H1 (cell line): ENCODE data around the gene ODAD3. TPM values are rescaled to one million over a fixed set of nuclear protein-coding genes. Genes with fewer than 3 reads are reported as not detected.
A peak's percentile ranks its signal among the peaks of the same experiment; 100 is the strongest.

ENCODE experiments used
- CTCF ChIA-PET: fragments of 300-600 bp; sonication (Branson Sonifier 250); formaldehyde crosslinking; loops from one replicate; lab custom pipeline; 2021; ENCODE audit not compliant: partially characterized antibody; lab: Charles Lee
- POLR2A ChIA-PET: fragments of 300-600 bp; sonication (Branson Sonifier 250); formaldehyde crosslinking; loops from one replicate; lab custom pipeline; 2021; ENCODE audit warnings: inconsistent platforms; ENCODE audit not compliant: partially characterized antibody; lab: Charles Lee
- DNase-seq, 2 experiments: peaks; one replicate each; pipeline versions ENCODE4 v3.0.0 to v3.0.0-alpha.2; 2010 to 2022; ENCODE audit warnings: low spot score in 2 of 2, low read depth in 1 of 2, mixed read lengths in 1 of 2
- FAIRE-seq: peaks from 2 replicates; lab custom pipeline; 2011; peaks lifted over from hg19 to GRCh38; lab: Jason Lieb, UNC
- H2AFZ ChIP-seq: 2 replicates; pipeline ENCODE4 v1.8.1; 2012; ENCODE audit warnings: low read length, inconsistent platforms
- H2AK5ac ChIP-seq: 2 replicates; pipeline ENCODE4 v1.6.1; 2013; ENCODE audit warnings: low read depth, low read length
- H2BK120ac ChIP-seq: replicated peaks from 2 replicates; pipeline ENCODE3; 2013; ENCODE audit warnings: low read depth, low read length, inconsistent platforms
- H2BK12ac ChIP-seq: 2 replicates; pipeline ENCODE4 v1.6.1; 2013; ENCODE audit warnings: low read depth, low read length
- H2BK15ac ChIP-seq: 2 replicates; pipeline ENCODE4 v1.6.1; 2013; ENCODE audit warnings: low read length
- H2BK20ac ChIP-seq: 2 replicates; pipeline ENCODE4 v1.6.1; 2013; ENCODE audit warnings: low read length
- H2BK5ac ChIP-seq: 2 replicates; pipeline ENCODE4 v1.6.1; 2013; ENCODE audit warnings: low read depth, low read length
- H3K14ac ChIP-seq: 2 replicates; pipeline ENCODE4 v1.6.1; 2013; ENCODE audit warnings: inconsistent platforms; ENCODE audit not compliant: insufficient read length
- H3K18ac ChIP-seq: 2 replicates; pipeline ENCODE4 v1.6.1; 2013; ENCODE audit warnings: low read length; ENCODE audit errors: extremely low read depth
- H3K23ac ChIP-seq: 2 replicates; pipeline ENCODE4 v1.6.1; 2013; ENCODE audit warnings: inconsistent platforms; ENCODE audit not compliant: insufficient read length
- H3K23me2 ChIP-seq: 2 replicates; pipeline ENCODE4 v1.6.1; 2013; ENCODE audit warnings: low read depth, low read length
- H3K27ac ChIP-seq: 2 replicates; pipeline ENCODE4 v1.6.1; 2011; ENCODE audit warnings: low read depth, low read length, inconsistent platforms
- H3K27me3 ChIP-seq, 4 experiments: replicated peaks in 1 of 4; 1 replicate in 1 of 4; 2 replicates in 3 of 4; pipeline versions ENCODE4 v1.6.1 to v1.8.1; 2011 to 2013; ENCODE audit warnings: low read length in 3 of 4, mild to moderate bottlenecking in 3 of 4, inconsistent platforms in 2 of 4, mixed read lengths in 2 of 4, moderate library complexity in 1 of 4; ENCODE audit not compliant: control insufficient read depth in 3 of 4, insufficient read depth in 3 of 4; ENCODE audit errors: extremely low read depth in 1 of 4
- H3K36me3 ChIP-seq, 4 experiments: 2 replicates each; pipeline versions ENCODE4 v1.6.1 to v1.8.1; 2011 to 2013; ENCODE audit warnings: mild to moderate bottlenecking in 4 of 4, low read length in 3 of 4, moderate library complexity in 2 of 4, control low read depth in 1 of 4, inconsistent platforms in 1 of 4; ENCODE audit not compliant: insufficient read depth in 4 of 4, control insufficient read depth in 2 of 4
- H3K4ac ChIP-seq: replicated peaks from 2 replicates; pipeline ENCODE3; 2013; ENCODE audit warnings: low read length, low read depth, mixed read lengths, inconsistent platforms; ENCODE audit not compliant: insufficient read length
- H3K4me1 ChIP-seq, 4 experiments: replicated peaks in 1 of 4; 1 replicate in 1 of 4; 2 replicates in 3 of 4; pipeline versions ENCODE4 v1.6.1 to v1.8.1; 2011 to 2013; ENCODE audit warnings: low read length in 3 of 4, inconsistent platforms in 2 of 4, mixed read lengths in 1 of 4; ENCODE audit not compliant: insufficient read depth in 4 of 4, control insufficient read depth in 3 of 4
- H3K4me2 ChIP-seq, 2 experiments: 2 replicates each; pipeline versions ENCODE4 v1.6.1 to v1.8.1; 2011 to 2013; ENCODE audit warnings: low read depth in 2 of 2, low read length in 2 of 2, control low read depth in 1 of 2, inconsistent platforms in 1 of 2, mild to moderate bottlenecking in 1 of 2; ENCODE audit not compliant: insufficient read depth in 1 of 2
- H3K4me3 ChIP-seq, 4 experiments: fragments of 200-600, 300-600 bp in 1 of 4; sonication (generic), shearing (Covaris generic), sonication (Bioruptor Twin) in 1 of 4; 2 replicates each; pipeline versions ENCODE4 v1.5.1 to v1.8.1; 2011 to 2016; ENCODE audit warnings: low read length in 4 of 4, low read depth in 3 of 4, control low read depth in 2 of 4, inconsistent platforms in 2 of 4, mild to moderate bottlenecking in 2 of 4, mixed read lengths in 1 of 4, moderate library complexity in 1 of 4; ENCODE audit not compliant: insufficient read depth in 2 of 4; ENCODE audit errors: extremely low read depth in 1 of 4
- H3K56ac ChIP-seq: replicated peaks from 2 replicates; pipeline ENCODE3; 2013; ENCODE audit warnings: low read depth, mild to moderate bottlenecking, mixed read lengths, low read length, inconsistent platforms; ENCODE audit not compliant: insufficient read length
- H3K79me1 ChIP-seq: 2 replicates; pipeline ENCODE4 v1.6.1; 2013; ENCODE audit warnings: low read depth, low read length, control low read depth
- H3K79me2 ChIP-seq, 2 experiments: 2 replicates each; pipeline versions ENCODE4 v1.6.1 to v1.8.1; 2012 to 2013; ENCODE audit warnings: low read length in 2 of 2, mild to moderate bottlenecking in 2 of 2, inconsistent platforms in 1 of 2; ENCODE audit not compliant: insufficient read depth in 2 of 2, control insufficient read depth in 1 of 2
- H3K9ac ChIP-seq, 4 experiments: replicated peaks in 1 of 4; 1 replicate in 1 of 4; 2 replicates in 3 of 4; pipeline versions ENCODE4 v1.6.1 to v1.8.1; 2011 to 2013; ENCODE audit warnings: low read depth in 3 of 4, low read length in 3 of 4, control low read depth in 2 of 4, mild to moderate bottlenecking in 2 of 4, moderate library complexity in 2 of 4, inconsistent platforms in 1 of 4; ENCODE audit errors: extremely low read depth in 1 of 4
- H3K9me3 ChIP-seq, 2 experiments: 2 replicates each; pipeline versions ENCODE4 v1.6.1 to v1.8.1; 2012 to 2013; ENCODE audit warnings: mild to moderate bottlenecking in 2 of 2, moderate library complexity in 2 of 2, control low read depth in 1 of 2, inconsistent platforms in 1 of 2, low read depth in 1 of 2, low read length in 1 of 2, mixed read lengths in 1 of 2; ENCODE audit not compliant: insufficient read depth in 2 of 2
- H4K20me1 ChIP-seq, 2 experiments: replicated peaks in 1 of 2; 2 replicates each; pipeline versions ENCODE3 to v1.8.1; 2011 to 2013; ENCODE audit warnings: inconsistent platforms in 2 of 2, low read length in 2 of 2, mild to moderate bottlenecking in 1 of 2; ENCODE audit not compliant: insufficient read depth in 2 of 2, control insufficient read depth in 1 of 2
- H4K5ac ChIP-seq: 2 replicates; pipeline ENCODE4 v1.6.1; 2013; ENCODE audit warnings: low read length, low read depth, mixed read lengths, inconsistent platforms; ENCODE audit not compliant: insufficient read length
- H4K8ac ChIP-seq: 2 replicates; pipeline ENCODE4 v1.8.0; 2013; ENCODE audit warnings: mild to moderate bottlenecking, moderate library complexity, low read length, inconsistent platforms; ENCODE audit not compliant: insufficient read depth; ENCODE audit errors: extremely low read depth
- H4K91ac ChIP-seq: replicated peaks from 2 replicates; pipeline ENCODE3; 2013; ENCODE audit warnings: low read length, mixed read lengths, inconsistent platforms; ENCODE audit not compliant: insufficient read length
- SAP30 ChIP-seq: fragments of 300-600 bp; sonication (generic); IDR thresholded peaks from 2 replicates; pipeline ENCODE4 v1.7.1; 2012; ENCODE audit warnings: low read length, moderate library complexity, mild to moderate bottlenecking, inconsistent platforms; ENCODE audit not compliant: insufficient read depth, insufficient replicate concordance
- USF2 ChIP-seq: IDR thresholded peaks from 2 replicates; pipeline ENCODE4 v1.6.1; 2011; ENCODE audit warnings: low read length, improper control_type of control experiment
- WGBS, 2 experiments: shearing (Covaris generic) in 1 of 2; methylation state at CpG; one replicate each; pipeline versions ENCODE4 v1.1.6 to v1.1.7; 2013 to 2015; ENCODE audit warnings: low lambda C conversion rate in 2 of 2, mixed read lengths in 2 of 2, inconsistent platforms in 1 of 2, low coverage in 1 of 2, missing lambda C conversion rate in 1 of 2; ENCODE audit not compliant: insufficient replicate concordance in 2 of 2, insufficient coverage in 1 of 2, insufficient read length in 1 of 2; ENCODE audit errors: extremely low coverage in 1 of 2, missing lambda C conversion rate in 1 of 2; 5-methylcytosine and 5-hydroxymethylcytosine counted together
- polyA plus RNA-seq, 7 experiments: library from polyadenylated mRNA; depleted of rRNA in 3 of 7; stranded (reverse) in 5 of 7; unstranded in 2 of 7; fragments of >200 nt in 5 of 7; fragments of 200-250 nt in 2 of 7; gene quantifications; 1 replicate in 5 of 7; 2 replicates in 1 of 7; 4 replicates in 1 of 7; pipeline versions ENCODE4 v1.2.1 to v1.2.3, GENCODE V29; 2011 to 2013; ENCODE audit warnings: missing spikeins in 2 of 7, mixed read lengths in 2 of 7
- total RNA-seq: library from RNA; stranded (reverse); fragmentation: NEBNext Ultra II Directional; extraction: Animal tissue kit (Norgen Biotek cat#: 25700); gene quantifications from 2 replicates; pipeline ENCODE4 v1.2.1, GENCODE V29; 2021

ODAD3 gene
- total and polyA plus RNA-seq, 2 of the 8 experiments (the other 6 are each of a cell fraction or from before 2014, with no cell fraction given), result 2.1 to 2.2 TPM

- peak overlapping the region; percentile 60 to 78 (median 61) for H3K4me3 ChIP-seq
- no peak for DNase-seq
- 0% methylated on average over 7 of the region's 9 CpGs; no CpG with 5 or more reads in 1 of the 2 experiments for WGBS, 2 experiments
Measured at GRCh38 chr19:11383706-11384048, 51.2 kb downstream of the ODAD3 start.

More at GRCh38 chr19:11383706-11384048, 51.2 kb downstream of the ODAD3 start:
- peaks cover 2% of the 10 kb centered on the region in 2 experiments for H4K20me1 ChIP-seq
- no peaks in the 10 kb centered on the region for H3K27me3 ChIP-seq
- H3K79me1 ChIP-seq, result 0 out of 2 replicates have a peak, but pooled peaks cover 2% of the 10 kb centered on the region
- no peaks in the 10 kb centered on the region for H3K36me3 ChIP-seq
- peak overlapping the region in 1 of 4 experiments; percentile 35; a peak in 2 of 7 replicates for H3K9ac ChIP-seq
- peaks cover 24% of the 10 kb centered on the region for H3K23me2 ChIP-seq
- no peak for TF ChIP-seq USF2
- peak; percentile 23 for TF ChIP-seq SAP30
- TF ChIP-seq, all 59 proteins: peak for 1
- Histone ChIP-seq H3K14ac (peak overlapping the region; percentile 68), H3K4me2 (peak overlapping the region; percentile 86 to 90), H3K56ac (peak overlapping the region; percentile 12), H3K79me2 (no peaks in the 10 kb centered on the region), H4K8ac (no peak overlapping the region), H4K5ac (peak overlapping the region; percentile 42), H2AK5ac (no peak overlapping the region), H2AFZ (no peak overlapping the region), H3K18ac (no peak overlapping the region; the same call in 1 of the 2 replicates), H3K4me1 (peaks cover 0 to 11% (median 5%) of the 10 kb centered on the region in 4 experiments; a peak in 5 of 7 replicates), H3K27ac (no peak overlapping the region), H2BK20ac (no peak overlapping the region), H2BK5ac (no peak overlapping the region; the same call in 1 of the 2 replicates), H2BK15ac (0 out of 2 replicates have a peak overlapping the region, but pooled peaks have one; percentile 16), H2BK120ac (no peak overlapping the region), H3K4ac (no peak overlapping the region), H2BK12ac (no peak overlapping the region), H3K23ac (no peak overlapping the region), H3K9me3 (no peaks in the 10 kb centered on the region), H4K91ac (peak overlapping the region; percentile 1)
- ChIA-PET POLR2A (interaction anchor here (0.7 to 4.7 kb wide), 24 partner anchors 8 to 99 kb away, joined by 3 to 48 read pairs (median 4); partner anchors contain the start of genes CCDC159, ELAVL3, RAB3D and RGL3), CTCF (interaction anchor here (0.7 to 16.8 kb wide), 33 partner anchors 7 to 170 kb away, joined by 3 to 197 read pairs (median 6); partner anchors contain the start of genes CCDC159, CNN1, ODAD3 and PRKCSH)
- no peak for FAIRE-seq
